Medulla oblongata (tissue), 1 donor: ENCODE measurements around the gene REN.
A peak's percentile ranks its signal among the peaks of the same experiment; 100 is the strongest.

Experiments used
- DNase-seq: peaks from one replicate; pipeline ENCODE4 v3.0.0-alpha.2; 2015; ENCODE audit errors: extremely low spot score

The REN gene

GRCh38 chr1:204108312-204109141 is 57.6 kb downstream of the REN start:
- peak; percentile 58 for DNase-seq

GRCh38 chr1:204107892-204108291 is 58.2 kb downstream of the REN start:
- DNase-seq = no peak

GRCh38 chr1:204106825-204107224 is 59.3 kb downstream of the REN start:
- DNase-seq = no peak

GRCh38 chr1:204105131-204105515 is 61.0 kb downstream of the REN start:
- no peak for DNase-seq
